COLO668 (cell line): ENCODE data around the gene CFAP410.

Source experiments
- DNase-seq: peaks from one replicate; lab custom pipeline; 2025; ENCODE audit not compliant: unreplicated experiment; lab: John Stamatoyannopoulos, UW

Gene CFAP410

GRCh38 chr21:44331650-44332307 is 7.4 kb downstream of the CFAP410 start:
- DNase-seq, result no peak

GRCh38 chr21:44331209-44331608 is 8.0 kb downstream of the CFAP410 start:
- DNase-seq, result no peak

GRCh38 chr21:44330698-44331097 is 8.5 kb downstream of the CFAP410 start:
- DNase-seq, result no peak

- no peak for DNase-seq
Observed at GRCh38 chr21:44329971-44330681, 9.1 kb downstream of the CFAP410 start.

GRCh38 chr21:44329086-44329889 is 9.9 kb downstream of the CFAP410 start:
- peak; percentile 74 for DNase-seq

- no peak for DNase-seq
Observed at GRCh38 chr21:44328242-44328895, 10.8 kb downstream of the CFAP410 start.

- DNase-seq, result no peak
Observed at GRCh38 chr21:44327603-44327974, 11.6 kb downstream of the CFAP410 start.

GRCh38 chr21:44326716-44327602 is 12.2 kb downstream of the CFAP410 start:
- no peak for DNase-seq

- no peak for DNase-seq
Observed at GRCh38 chr21:44326272-44326647, 12.9 kb downstream of the CFAP410 start.

- no peak for DNase-seq
Observed at GRCh38 chr21:44325386-44326271, 13.6 kb downstream of the CFAP410 start.

GRCh38 chr21:44324854-44325107 is 14.4 kb downstream of the CFAP410 start:
- no peak for DNase-seq

- no peak for DNase-seq
Observed at GRCh38 chr21:44324106-44324853, 14.9 kb downstream of the CFAP410 start.

- no peak for DNase-seq
Observed at GRCh38 chr21:44323591-44323990, 15.6 kb downstream of the CFAP410 start.

- DNase-seq, result no peak
Observed at GRCh38 chr21:44322621-44323325, 16.4 kb downstream of the CFAP410 start.

- DNase-seq, result no peak
Observed at GRCh38 chr21:44321846-44322450, 17.2 kb downstream of the CFAP410 start.

- DNase-seq, result no peak
Observed at GRCh38 chr21:44320847-44321246, 18.3 kb downstream of the CFAP410 start.

GRCh38 chr21:44319407-44320065 is 19.7 kb downstream of the CFAP410 start:
- DNase-seq, result no peak
